Measurements from ENCODE around the gene MAP4K3. TPM values are rescaled to one million over a fixed set of nuclear protein-coding genes. Genes with fewer than 3 reads are reported as not detected.

MAP4K3 gene
- total and polyA plus RNA-seq, 2 donors from 2014 or later: 14.9 to 39.5 TPM

GRCh38 chr2:39264733-39265132 is 172.4 kb downstream of the MAP4K3 start:
- Histone ChIP-seq H3K36me3 (ENCODE audit: control insufficient read depth in 2 of 3, insufficient read depth in 3 of 3, low read length in 3 of 3) (peaks cover 3 to 24% (median 8%) of the 10 kb centered on the region in 3 donors), H3K9ac (ENCODE audit: low read length in 3 of 3) (no peak overlapping the region), H3K9me3 (ENCODE audit: control insufficient read depth in 2 of 3, insufficient read depth in 1 of 3, low read length in 3 of 3) (no peaks in the 10 kb centered on the region), H3K4me1 (ENCODE audit: control insufficient read depth in 2 of 3, insufficient read depth in 2 of 3, low read depth in 1 of 3, low read length in 3 of 3) (no peaks in the 10 kb centered on the region), H3K27ac (ENCODE audit: low read depth in 2 of 2, low read length in 2 of 2) (no peak overlapping the region), H3K4me3 (ENCODE audit: low read length in 3 of 3) (no peak overlapping the region), H3K27me3 (ENCODE audit: control insufficient read depth, insufficient read depth, low read length) (no peaks in the 10 kb centered on the region)
- no peak for TF ChIP-seq CTCF (IDR thresholded peaks at IDR 0.05; ENCODE audit: borderline replicate concordance, extremely low read depth, insufficient read depth)
- DNase-seq (no peak), FAIRE-seq (no peak)
- intact Hi-C loops (cut with DNase I): no loop called here

GRCh38 chr2:39260087-39260486 is 177.0 kb downstream of the MAP4K3 start:
- intact Hi-C loops (cut with DNase I): no loop called here
- Histone ChIP-seq H3K4me1 (ENCODE audit: control insufficient read depth in 2 of 3, insufficient read depth in 2 of 3, low read depth in 1 of 3, low read length in 3 of 3) (no peaks in the 10 kb centered on the region), H3K27ac (ENCODE audit: low read depth in 2 of 2, low read length in 2 of 2) (no peak overlapping the region), H3K9me3 (ENCODE audit: control insufficient read depth in 2 of 3, insufficient read depth in 1 of 3, low read length in 3 of 3) (no peaks in the 10 kb centered on the region), H3K9ac (ENCODE audit: low read length in 3 of 3) (no peak overlapping the region), H3K4me3 (ENCODE audit: low read length in 3 of 3) (no peak overlapping the region), H3K27me3 (ENCODE audit: control insufficient read depth, insufficient read depth, low read length) (no peaks in the 10 kb centered on the region), H3K36me3 (ENCODE audit: control insufficient read depth in 2 of 3, insufficient read depth in 3 of 3, low read length in 3 of 3) (peaks cover 6 to 28% (median 9%) of the 10 kb centered on the region in 3 donors)
- FAIRE-seq (no peak), DNase-seq (no peak)
- TF ChIP-seq CTCF (IDR thresholded peaks at IDR 0.05; ENCODE audit: borderline replicate concordance, extremely low read depth, insufficient read depth): no peak

GRCh38 chr2:39256040-39256439 is 181.0 kb downstream of the MAP4K3 start:
- DNase-seq: no peak
- Histone ChIP-seq H3K4me1 (ENCODE audit: control insufficient read depth in 2 of 3, insufficient read depth in 2 of 3, low read depth in 1 of 3, low read length in 3 of 3) (no peaks in the 10 kb centered on the region), H3K4me3 (ENCODE audit: low read length in 3 of 3) (no peak overlapping the region), H3K9ac (ENCODE audit: low read length in 3 of 3) (no peak overlapping the region), H3K27me3 (ENCODE audit: control insufficient read depth, insufficient read depth, low read length) (no peaks in the 10 kb centered on the region), H3K27ac (ENCODE audit: low read depth in 2 of 2, low read length in 2 of 2) (no peak overlapping the region), H3K9me3 (ENCODE audit: control insufficient read depth in 2 of 3, insufficient read depth in 1 of 3, low read length in 3 of 3) (no peaks in the 10 kb centered on the region), H3K36me3 (ENCODE audit: control insufficient read depth in 2 of 3, insufficient read depth in 3 of 3, low read length in 3 of 3) (peaks cover 11 to 44% (median 14%) of the 10 kb centered on the region in 3 donors)
- TF ChIP-seq CTCF (IDR thresholded peaks at IDR 0.05; ENCODE audit: borderline replicate concordance, extremely low read depth, insufficient read depth): no peak
- FAIRE-seq: peak; percentile 8
- intact Hi-C loops (cut with DNase I): no loop called here

GRCh38 chr2:39252888-39253518 is 184.1 kb downstream of the MAP4K3 start:
- Histone ChIP-seq H3K9me3 (ENCODE audit: control insufficient read depth in 2 of 3, insufficient read depth in 1 of 3, low read length in 3 of 3) (no peaks in the 10 kb centered on the region), H3K4me1 (ENCODE audit: control insufficient read depth in 2 of 3, insufficient read depth in 2 of 3, low read depth in 1 of 3, low read length in 3 of 3) (no peaks in the 10 kb centered on the region), H3K36me3 (ENCODE audit: control insufficient read depth in 2 of 3, insufficient read depth in 3 of 3, low read length in 3 of 3) (peaks cover 13 to 44% (median 17%) of the 10 kb centered on the region in 3 donors), H3K27me3 (ENCODE audit: control insufficient read depth, insufficient read depth, low read length) (no peaks in the 10 kb centered on the region), H3K4me3 (ENCODE audit: low read length in 3 of 3) (no peak overlapping the region), H3K9ac (ENCODE audit: low read length in 3 of 3) (no peak overlapping the region), H3K27ac (ENCODE audit: low read depth in 2 of 2, low read length in 2 of 2) (no peak overlapping the region)
- TF ChIP-seq CTCF (IDR thresholded peaks at IDR 0.05; ENCODE audit: borderline replicate concordance, extremely low read depth, insufficient read depth): no peak
- DNase-seq: no peak
- intact Hi-C loops (cut with DNase I): no loop called here
- FAIRE-seq: no peak
